Panc1 (cell line): ENCODE data around the gene DRD4. TPM values are rescaled to one million over a fixed set of nuclear protein-coding genes. Genes with fewer than 3 reads are reported as not detected.

Source experiments
- ATAC-seq: fragments of 200-7000 bp; cut with Tn5 transposase; 2 replicates; pipeline ENCODE4 v1.9.1; 2020; ENCODE audit warnings: mild to moderate bottlenecking, moderate library complexity
- BruUV-seq: library from RNA; stranded (reverse); fragments of 400-500 nt; replicated peaks from 2 replicates; lab custom pipeline; 2021; lab: Mats Ljungman, UMichigan
- CTCF ChIA-PET: fragments of 300-600 bp; sonication (Branson Sonifier 250); formaldehyde crosslinking; loops from one replicate; lab custom pipeline; 2022; ENCODE audit warnings: antibody characterized with exemption; lab: Charles Lee
- POLR2A ChIA-PET: fragments of 300-600 bp; sonication (Branson Sonifier 250); formaldehyde crosslinking; loops from one replicate; lab custom pipeline; 2022; ENCODE audit warnings: antibody characterized with exemption; lab: Charles Lee
- DNase-seq: peaks from one replicate; pipeline ENCODE4 v3.0.0-alpha.2; 2010; ENCODE audit warnings: low read depth, low spot score
- H3K27ac ChIP-seq: 2 replicates; pipeline ENCODE4 v1.5.1; 2011; ENCODE audit warnings: mild to moderate bottlenecking, low read length, inconsistent platforms
- H3K27me3 ChIP-seq: fragments of 200-500 bp; sonication (Bioruptor generic); 2 replicates; pipeline ENCODE4 v1.6.0; 2014; ENCODE audit warnings: low read length, inconsistent platforms; ENCODE audit not compliant: control insufficient read depth, insufficient read depth
- H3K36me3 ChIP-seq: fragments of 200-500 bp; sonication (Bioruptor generic); 2 replicates; pipeline ENCODE4 v1.5.1; 2014; ENCODE audit warnings: inconsistent platforms, mild to moderate bottlenecking, low read length, moderate library complexity; ENCODE audit not compliant: control insufficient read depth, insufficient read depth
- H3K4me1 ChIP-seq: 2 replicates; pipeline ENCODE4 v1.5.1; 2011; ENCODE audit warnings: inconsistent platforms, mild to moderate bottlenecking, low read length, moderate library complexity; ENCODE audit not compliant: control insufficient read depth, insufficient read depth
- H3K4me3 ChIP-seq, 2 experiments: 2 replicates each; pipeline ENCODE4 v1.5.1; 2011 to 2012; ENCODE audit warnings: low read depth in 2 of 2, low read length in 2 of 2, mild to moderate bottlenecking in 2 of 2, inconsistent platforms in 1 of 2, moderate library complexity in 1 of 2
- H3K9me3 ChIP-seq: fragments of 200-500 bp; sonication (Bioruptor generic); 2 replicates; pipeline ENCODE4 v1.5.1; 2014; ENCODE audit warnings: low read depth, mild to moderate bottlenecking, inconsistent platforms, low read length, moderate library complexity; ENCODE audit not compliant: control insufficient read depth, insufficient read depth
- POLR2AphosphoS5 ChIP-seq: IDR thresholded peaks from 2 replicates; pipeline ENCODE4 v1.6.1; 2012; ENCODE audit warnings: mild to moderate bottlenecking, low read depth, low read length, moderate library complexity
- SIN3A ChIP-seq: IDR thresholded peaks from 2 replicates; pipeline ENCODE4 v1.6.1; 2012; ENCODE audit warnings: low read depth, mild to moderate bottlenecking, low read length, moderate library complexity, borderline replicate concordance; ENCODE audit not compliant: insufficient read depth
- TCF7L2 ChIP-seq: IDR thresholded peaks from 2 replicates; pipeline ENCODE4 v1.6.1; 2011; ENCODE audit warnings: mild to moderate bottlenecking, low read depth, low read length, inconsistent platforms
- in situ Hi-C: cut with HindIII; loops from 2 replicates; pipeline ENCODE4 v1.10.0; 2016; ENCODE audit warnings: low sequenced_read_pairs, low pct_unique_long_range_greater_than_20kb
- intact Hi-C: fragments of 100-400 bp; cut with micrococcal nuclease; formaldehyde crosslinking; loops from one replicate; pipeline ENCODE4 v1.10.0; 2022; ENCODE audit not compliant: unreplicated experiment
- total RNA-seq: library from RNA; stranded (reverse); gene quantifications from one replicate; pipeline ENCODE4 v1.2.1, GENCODE V29; 2021; ENCODE audit not compliant: unreplicated experiment
- TF ChIP-seq, protein P1 (sequence below), 2 experiments: IDR thresholded peaks; 2 replicates each; pipeline ENCODE4 v1.6.1; 2011 to 2012; ENCODE audit warnings: low read depth in 2 of 2, control low read depth in 1 of 2, low read length in 1 of 2, mild to moderate bottlenecking in 1 of 2, moderate library complexity in 1 of 2; ENCODE audit not compliant: insufficient read depth in 1 of 2
- TF ChIP-seq, protein P2 (sequence below): fragments of 450-650 bp; IDR thresholded peaks from 2 replicates; pipeline ENCODE4 v1.5.1; 2017; ENCODE audit warnings: mild to moderate bottlenecking

DRD4 gene
- total RNA-seq, 1 experiment from 2014 or later, result 0.95 TPM

- CTCF ChIA-PET, result no interaction called here
- in situ Hi-C loops, result no loop called here
- Histone ChIP-seq H3K27me3 (no peaks in the 10 kb centered on the region), H3K27ac (no peak overlapping the region), H3K4me3 (no peak overlapping the region), H3K9me3 (no peaks in the 10 kb centered on the region), H3K4me1 (no peaks in the 10 kb centered on the region), H3K36me3 (peaks cover 13% of the 10 kb centered on the region; the same call in 1 of the 2 replicates)
- intact Hi-C loops, result no loop called here
- no TSS peak for BruUV-seq
- TF ChIP-seq TCF7L2 (no peak), SIN3A (no peak), POLR2AphosphoS5 (no peak)
- TF ChIP-seq, protein P1, sequence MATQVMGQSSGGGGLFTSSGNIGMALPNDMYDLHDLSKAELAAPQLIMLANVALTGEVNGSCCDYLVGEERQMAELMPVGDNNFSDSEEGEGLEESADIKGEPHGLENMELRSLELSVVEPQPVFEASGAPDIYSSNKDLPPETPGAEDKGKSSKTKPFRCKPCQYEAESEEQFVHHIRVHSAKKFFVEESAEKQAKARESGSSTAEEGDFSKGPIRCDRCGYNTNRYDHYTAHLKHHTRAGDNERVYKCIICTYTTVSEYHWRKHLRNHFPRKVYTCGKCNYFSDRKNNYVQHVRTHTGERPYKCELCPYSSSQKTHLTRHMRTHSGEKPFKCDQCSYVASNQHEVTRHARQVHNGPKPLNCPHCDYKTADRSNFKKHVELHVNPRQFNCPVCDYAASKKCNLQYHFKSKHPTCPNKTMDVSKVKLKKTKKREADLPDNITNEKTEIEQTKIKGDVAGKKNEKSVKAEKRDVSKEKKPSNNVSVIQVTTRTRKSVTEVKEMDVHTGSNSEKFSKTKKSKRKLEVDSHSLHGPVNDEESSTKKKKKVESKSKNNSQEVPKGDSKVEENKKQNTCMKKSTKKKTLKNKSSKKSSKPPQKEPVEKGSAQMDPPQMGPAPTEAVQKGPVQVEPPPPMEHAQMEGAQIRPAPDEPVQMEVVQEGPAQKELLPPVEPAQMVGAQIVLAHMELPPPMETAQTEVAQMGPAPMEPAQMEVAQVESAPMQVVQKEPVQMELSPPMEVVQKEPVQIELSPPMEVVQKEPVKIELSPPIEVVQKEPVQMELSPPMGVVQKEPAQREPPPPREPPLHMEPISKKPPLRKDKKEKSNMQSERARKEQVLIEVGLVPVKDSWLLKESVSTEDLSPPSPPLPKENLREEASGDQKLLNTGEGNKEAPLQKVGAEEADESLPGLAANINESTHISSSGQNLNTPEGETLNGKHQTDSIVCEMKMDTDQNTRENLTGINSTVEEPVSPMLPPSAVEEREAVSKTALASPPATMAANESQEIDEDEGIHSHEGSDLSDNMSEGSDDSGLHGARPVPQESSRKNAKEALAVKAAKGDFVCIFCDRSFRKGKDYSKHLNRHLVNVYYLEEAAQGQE (IDR thresholded peaks at IDR 0.05; ENCODE audit: insufficient read depth in 1 of 2, low read depth in 2 of 2, low read length in 1 of 2), result no peak
- TF ChIP-seq, protein P2, sequence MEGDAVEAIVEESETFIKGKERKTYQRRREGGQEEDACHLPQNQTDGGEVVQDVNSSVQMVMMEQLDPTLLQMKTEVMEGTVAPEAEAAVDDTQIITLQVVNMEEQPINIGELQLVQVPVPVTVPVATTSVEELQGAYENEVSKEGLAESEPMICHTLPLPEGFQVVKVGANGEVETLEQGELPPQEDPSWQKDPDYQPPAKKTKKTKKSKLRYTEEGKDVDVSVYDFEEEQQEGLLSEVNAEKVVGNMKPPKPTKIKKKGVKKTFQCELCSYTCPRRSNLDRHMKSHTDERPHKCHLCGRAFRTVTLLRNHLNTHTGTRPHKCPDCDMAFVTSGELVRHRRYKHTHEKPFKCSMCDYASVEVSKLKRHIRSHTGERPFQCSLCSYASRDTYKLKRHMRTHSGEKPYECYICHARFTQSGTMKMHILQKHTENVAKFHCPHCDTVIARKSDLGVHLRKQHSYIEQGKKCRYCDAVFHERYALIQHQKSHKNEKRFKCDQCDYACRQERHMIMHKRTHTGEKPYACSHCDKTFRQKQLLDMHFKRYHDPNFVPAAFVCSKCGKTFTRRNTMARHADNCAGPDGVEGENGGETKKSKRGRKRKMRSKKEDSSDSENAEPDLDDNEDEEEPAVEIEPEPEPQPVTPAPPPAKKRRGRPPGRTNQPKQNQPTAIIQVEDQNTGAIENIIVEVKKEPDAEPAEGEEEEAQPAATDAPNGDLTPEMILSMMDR, result no peak
- ATAC-seq (no peak), DNase-seq (no peak)
- POLR2A ChIA-PET, result no interaction called here
These were observed 44.2 kb upstream of the DRD4 start for GRCh38 chr11:592918-593317.

DNA sequence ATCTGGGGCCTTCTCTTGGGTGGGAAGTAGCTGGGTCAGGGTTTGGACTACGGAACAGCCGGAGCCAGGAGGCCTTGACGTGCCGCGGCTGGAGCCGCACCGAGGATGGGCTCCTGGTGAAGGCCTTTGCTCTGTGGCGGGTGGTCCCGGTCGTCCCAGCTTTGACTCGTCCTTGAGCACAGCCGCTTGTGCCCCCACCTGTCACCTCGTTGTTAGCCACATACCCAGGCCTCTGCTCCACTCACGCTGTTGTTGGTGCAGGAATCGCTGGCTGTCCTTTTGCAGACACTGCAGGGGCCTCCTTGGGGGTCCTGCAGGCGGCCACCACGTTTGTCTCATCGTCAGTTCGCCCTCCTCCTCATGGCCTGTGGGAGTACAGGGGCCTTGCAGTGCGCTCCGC, 43.7 kb upstream of the DRD4 start:
- ATAC-seq (no peak), DNase-seq (no peak)
- Histone ChIP-seq H3K4me1 (no peaks in the 10 kb centered on the region), H3K9me3 (no peaks in the 10 kb centered on the region), H3K27me3 (no peaks in the 10 kb centered on the region), H3K4me3 (no peak overlapping the region), H3K27ac (no peak overlapping the region), H3K36me3 (peaks cover 11% of the 10 kb centered on the region; the same call in 1 of the 2 replicates)
- TF ChIP-seq SIN3A (no peak), TCF7L2 (no peak), POLR2AphosphoS5 (no peak)
- TF ChIP-seq, protein P1 (IDR thresholded peaks at IDR 0.05; ENCODE audit: insufficient read depth in 1 of 2, low read depth in 2 of 2, low read length in 1 of 2), result no peak
- TF ChIP-seq, protein P2, result no peak
- intact Hi-C loops, result no loop called here
- ChIA-PET CTCF (no interaction called here), POLR2A (no interaction called here)
- in situ Hi-C loops, result no loop called here
- no TSS peak for BruUV-seq
